A549 (cell line): ENCODE data around the gene GPR37L1. TPM values are rescaled to one million over a fixed set of nuclear protein-coding genes. Genes with fewer than 3 reads are reported as not detected.

Experiments used
- ATAC-seq, 2 experiments: fragments of 200-7000 bp in 1 of 2; fragments of >200 bp in 1 of 2; cut with Nextera tagmentation in 1 of 2; cut with Tn5 transposase in 1 of 2; 3 replicates each; pipeline versions ENCODE4 v1.8.0 to v1.9.1; 2018 to 2020; ENCODE audit warnings: mild to moderate bottlenecking in 1 of 2, moderate library complexity in 1 of 2
- CTCF ChIA-PET: fragments of 300-600 bp; sonication (Branson Sonifier 250); formaldehyde crosslinking; extraction: SDS; loops from one replicate; lab custom pipeline; 2021; ENCODE audit warnings: antibody characterized with exemption, inconsistent platforms; lab: Yijun Ruan, JAX
- POLR2A ChIA-PET: fragments of 350-600 bp; formaldehyde crosslinking; extraction: SDS; loops from one replicate; lab custom pipeline; 2021; ENCODE audit warnings: antibody characterized with exemption, inconsistent platforms; lab: Yijun Ruan, JAX
- DNase-seq, 2 experiments: peaks; one replicate each; pipeline versions ENCODE4 v3.0.0 to v3.0.0-alpha.2; 2011 to 2016; ENCODE audit warnings: low read depth in 1 of 2, low spot score in 1 of 2
- FAIRE-seq: peaks from 2 replicates; lab custom pipeline; 2011; peaks lifted over from hg19 to GRCh38; lab: Jason Lieb, UNC
- H3K27ac ChIP-seq, 2 experiments: fragments of >200 bp; sonication (Bioruptor Twin); formaldehyde crosslinking; 3 replicates each; pipeline ENCODE4 v1.5.1; 2016 to 2017
- H3K4me1 ChIP-seq: fragments of >200 bp; sonication (Bioruptor Twin); formaldehyde crosslinking; 3 replicates; pipeline ENCODE4 v1.6.1; 2016
- H3K4me2 ChIP-seq: fragments of >200 bp; sonication (Bioruptor Twin); formaldehyde crosslinking; 3 replicates; pipeline ENCODE4 v1.6.1; 2016
- H3K4me3 ChIP-seq: fragments of >200 bp; sonication (Bioruptor Twin); formaldehyde crosslinking; 3 replicates; pipeline ENCODE4 v1.5.1; 2016
- H3K9me3 ChIP-seq: fragments of >200 bp; sonication (Bioruptor Twin); formaldehyde crosslinking; 3 replicates; pipeline ENCODE4 v1.6.1; 2016
- EHMT2 ChIP-seq: fragments of 200-600 bp; sonication (generic); IDR thresholded peaks from 2 replicates; pipeline ENCODE4 v1.6.1; 2016; ENCODE audit warnings: antibody characterized with exemption, low read depth, mild to moderate bottlenecking, moderate library complexity
- FOSB ChIP-seq: fragments of 250-450 bp; sonication (Bioruptor Pico); IDR thresholded peaks from 2 replicates; pipeline ENCODE4 v1.5.0; 2020; ENCODE audit warnings: mild to moderate bottlenecking, moderate library complexity
- HOXA7 ChIP-seq: fragments of 250-450 bp; sonication (Bioruptor Pico); IDR thresholded peaks from 2 replicates; pipeline ENCODE4 v1.5.0; 2020; ENCODE audit warnings: mild to moderate bottlenecking, moderate library complexity
- JUNB ChIP-seq: fragments of >200 bp; sonication (Bioruptor Twin); formaldehyde crosslinking; IDR thresholded peaks from 2 replicates; pipeline ENCODE4 v1.6.1; 2016
- KDM5A ChIP-seq: fragments of 200-600 bp; sonication (generic); IDR thresholded peaks from 2 replicates; pipeline ENCODE4 v1.6.1; 2016; ENCODE audit warnings: antibody characterized with exemption, mild to moderate bottlenecking
- NPAS2 ChIP-seq: fragments of 250-450 bp; sonication (Bioruptor Pico); IDR thresholded peaks from 2 replicates; pipeline ENCODE4 v1.8.0; 2022; ENCODE audit warnings: mild to moderate bottlenecking, moderate library complexity, borderline replicate concordance
- NR3C1 ChIP-seq: fragments of >200 bp; sonication (Bioruptor Twin); formaldehyde crosslinking; IDR thresholded peaks from 3 replicates; pipeline ENCODE4 v1.6.1; 2017
- RAD21 ChIP-seq, 2 experiments: fragments of >200 bp in 1 of 2; sonication (Bioruptor Twin) in 1 of 2; formaldehyde crosslinking in 1 of 2; IDR thresholded peaks in 1 of 2; conservative IDR thresholded peaks in 1 of 2; 2 replicates in 1 of 2; 3 replicates in 1 of 2; pipeline ENCODE4 v1.6.1; 2012 to 2018; ENCODE audit warnings: inconsistent platforms in 1 of 2
- RARB ChIP-seq: fragments of 250-450 bp; sonication (Bioruptor Pico); IDR thresholded peaks from 2 replicates; pipeline ENCODE4 v1.8.0; 2021; ENCODE audit warnings: mild to moderate bottlenecking, moderate library complexity
- RCOR1 ChIP-seq: fragments of 150-350 bp; IDR thresholded peaks from 2 replicates; pipeline ENCODE4 v1.6.1; 2014; ENCODE audit warnings: antibody characterized with exemption, low read length, low read depth
- ZFP36 ChIP-seq: fragments of 450-650 bp; IDR thresholded peaks from 2 replicates; pipeline ENCODE4 v1.6.1; 2014; ENCODE audit warnings: borderline replicate concordance; ENCODE audit not compliant: partially characterized antibody
- ZSCAN20 ChIP-seq: fragments of 250-450 bp; sonication (Bioruptor Pico); IDR thresholded peaks from 2 replicates; pipeline ENCODE4 v1.8.0; 2022; ENCODE audit warnings: mild to moderate bottlenecking, moderate library complexity
- WGBS: methylation state at CpG from one replicate; pipeline ENCODE4 v1.1.6; 2017; ENCODE audit errors: missing lambda C conversion rate; 5-methylcytosine and 5-hydroxymethylcytosine counted together
- polyA plus RNA-seq, 4 experiments: library from polyadenylated mRNA; depleted of rRNA in 3 of 4; stranded (reverse); fragments of >200 nt; fragmentation: RNase III in 1 of 4; extraction: RNeasy Plus Mini Kit Qiagen cat#74134 plus additional on column Dnase treatment in 1 of 4; gene quantifications; 2 replicates in 3 of 4; 3 replicates in 1 of 4; pipeline ENCODE4 v1.2.3, GENCODE V29; 2011 to 2017
- TF ChIP-seq, protein P1 (sequence below): fragments of 200-600 bp; sonication (generic); IDR thresholded peaks from 2 replicates; pipeline ENCODE4 v1.6.1; 2016; ENCODE audit warnings: antibody characterized with exemption, mild to moderate bottlenecking, moderate library complexity
- TF ChIP-seq, protein P2 (sequence below): fragments of >200 bp; sonication (Bioruptor Twin); formaldehyde crosslinking; IDR thresholded peaks from 3 replicates; pipeline ENCODE4 v1.5.1; 2016
- TF ChIP-seq, protein P3 (sequence below): fragments of >200 bp; sonication (Bioruptor Twin); formaldehyde crosslinking; IDR thresholded peaks from 2 replicates; pipeline ENCODE4 v1.6.1; 2016
- TF ChIP-seq, protein P4 (sequence below): fragments of 150-350 bp; IDR thresholded peaks from 2 replicates; pipeline ENCODE4 v1.6.1; 2014; ENCODE audit warnings: low read depth, mild to moderate bottlenecking, low read length
- TF ChIP-seq, protein P5 (sequence below): fragments of 250-450 bp; sonication (Bioruptor Pico); IDR thresholded peaks from 2 replicates; pipeline ENCODE4 v1.5.0; 2021; ENCODE audit warnings: mild to moderate bottlenecking, moderate library complexity, borderline replicate concordance

GPR37L1 gene
- polyA plus RNA-seq, 2 of the 4 experiments (the other 2 are of a cell fraction), result 0.08 to 0.13 TPM

DNA sequence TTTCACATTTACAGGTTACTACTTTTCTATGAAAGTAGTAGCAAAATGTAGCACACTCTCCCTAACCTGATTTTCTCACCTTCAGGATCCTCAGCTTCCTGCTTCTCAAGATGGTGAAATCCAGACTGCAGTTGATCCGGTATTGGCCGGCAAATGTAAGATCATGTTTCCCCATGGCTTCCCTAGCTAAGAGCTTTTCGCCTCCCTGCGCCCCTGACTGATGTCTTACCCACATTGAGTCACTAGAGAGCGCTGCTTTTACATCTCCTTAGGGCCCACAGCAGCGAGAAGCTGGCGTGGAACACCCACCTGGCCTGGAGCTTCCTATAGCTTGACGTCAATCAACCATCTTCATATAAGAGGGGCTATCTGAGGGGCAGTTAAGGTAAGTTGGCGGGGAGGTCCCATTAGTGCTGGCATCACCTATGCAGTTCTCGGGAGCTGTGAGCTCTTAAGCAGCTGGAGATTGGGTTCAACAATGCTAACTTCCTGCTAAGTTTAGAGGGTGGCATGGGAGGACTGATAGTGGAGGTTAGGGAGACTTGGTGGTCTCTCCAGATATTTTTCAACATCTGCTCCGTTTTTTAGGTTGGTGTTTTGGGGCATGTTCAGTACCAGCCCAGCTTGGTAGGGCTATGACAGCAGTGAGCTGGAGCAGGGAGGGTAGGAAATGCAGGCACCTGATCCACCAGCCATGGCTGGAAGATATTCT lies 32.2 kb downstream of the GPR37L1 start:
- WGBS, result 33% methylated on average over 11 of the region's 11 CpGs
- ChIA-PET CTCF (interaction anchor here (0.8 to 5.4 kb wide), 18 partner anchors 8 to 564 kb away, joined by 3 to 30 read pairs (median 5); partner anchors contain the start of genes GPR37L1, IPO9 and LGR6), POLR2A (interaction anchor here (1.2 kb wide), 1 partner anchor 145 kb away, joined by 5 read pairs; the partner anchor contains the start of gene ELF3)
- Histone ChIP-seq H3K9me3 (no peaks in the 10 kb centered on the region), H3K4me3 (no peak overlapping the region), H3K4me2 (peak overlapping the region; percentile 57), H3K4me1 (peaks cover 21% of the 10 kb centered on the region), H3K27ac (peak overlapping the region; percentile 19 to 74; a peak in 5 of 6 replicates)
- peak; percentile 46 to 80 for DNase-seq
- no peak for TF ChIP-seq NPAS2 (CRISPR knock-in tag)
- TF ChIP-seq ZSCAN20, result no peak
- no peak for TF ChIP-seq KDM5A
- TF ChIP-seq RAD21 (conservative IDR thresholded peaks at IDR 0.05 in 1 of 2, IDR thresholded peaks at IDR 0.05 in 1 of 2), result peak in 1 of 2 experiments; percentile 41; a peak in 2 of 5 replicates
- no peak for TF ChIP-seq HOXA7 (CRISPR knock-in tag)
- TF ChIP-seq, protein P1, sequence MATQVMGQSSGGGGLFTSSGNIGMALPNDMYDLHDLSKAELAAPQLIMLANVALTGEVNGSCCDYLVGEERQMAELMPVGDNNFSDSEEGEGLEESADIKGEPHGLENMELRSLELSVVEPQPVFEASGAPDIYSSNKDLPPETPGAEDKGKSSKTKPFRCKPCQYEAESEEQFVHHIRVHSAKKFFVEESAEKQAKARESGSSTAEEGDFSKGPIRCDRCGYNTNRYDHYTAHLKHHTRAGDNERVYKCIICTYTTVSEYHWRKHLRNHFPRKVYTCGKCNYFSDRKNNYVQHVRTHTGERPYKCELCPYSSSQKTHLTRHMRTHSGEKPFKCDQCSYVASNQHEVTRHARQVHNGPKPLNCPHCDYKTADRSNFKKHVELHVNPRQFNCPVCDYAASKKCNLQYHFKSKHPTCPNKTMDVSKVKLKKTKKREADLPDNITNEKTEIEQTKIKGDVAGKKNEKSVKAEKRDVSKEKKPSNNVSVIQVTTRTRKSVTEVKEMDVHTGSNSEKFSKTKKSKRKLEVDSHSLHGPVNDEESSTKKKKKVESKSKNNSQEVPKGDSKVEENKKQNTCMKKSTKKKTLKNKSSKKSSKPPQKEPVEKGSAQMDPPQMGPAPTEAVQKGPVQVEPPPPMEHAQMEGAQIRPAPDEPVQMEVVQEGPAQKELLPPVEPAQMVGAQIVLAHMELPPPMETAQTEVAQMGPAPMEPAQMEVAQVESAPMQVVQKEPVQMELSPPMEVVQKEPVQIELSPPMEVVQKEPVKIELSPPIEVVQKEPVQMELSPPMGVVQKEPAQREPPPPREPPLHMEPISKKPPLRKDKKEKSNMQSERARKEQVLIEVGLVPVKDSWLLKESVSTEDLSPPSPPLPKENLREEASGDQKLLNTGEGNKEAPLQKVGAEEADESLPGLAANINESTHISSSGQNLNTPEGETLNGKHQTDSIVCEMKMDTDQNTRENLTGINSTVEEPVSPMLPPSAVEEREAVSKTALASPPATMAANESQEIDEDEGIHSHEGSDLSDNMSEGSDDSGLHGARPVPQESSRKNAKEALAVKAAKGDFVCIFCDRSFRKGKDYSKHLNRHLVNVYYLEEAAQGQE, result no peak
- TF ChIP-seq FOSB (CRISPR knock-in tag), result no peak
- TF ChIP-seq, protein P2, sequence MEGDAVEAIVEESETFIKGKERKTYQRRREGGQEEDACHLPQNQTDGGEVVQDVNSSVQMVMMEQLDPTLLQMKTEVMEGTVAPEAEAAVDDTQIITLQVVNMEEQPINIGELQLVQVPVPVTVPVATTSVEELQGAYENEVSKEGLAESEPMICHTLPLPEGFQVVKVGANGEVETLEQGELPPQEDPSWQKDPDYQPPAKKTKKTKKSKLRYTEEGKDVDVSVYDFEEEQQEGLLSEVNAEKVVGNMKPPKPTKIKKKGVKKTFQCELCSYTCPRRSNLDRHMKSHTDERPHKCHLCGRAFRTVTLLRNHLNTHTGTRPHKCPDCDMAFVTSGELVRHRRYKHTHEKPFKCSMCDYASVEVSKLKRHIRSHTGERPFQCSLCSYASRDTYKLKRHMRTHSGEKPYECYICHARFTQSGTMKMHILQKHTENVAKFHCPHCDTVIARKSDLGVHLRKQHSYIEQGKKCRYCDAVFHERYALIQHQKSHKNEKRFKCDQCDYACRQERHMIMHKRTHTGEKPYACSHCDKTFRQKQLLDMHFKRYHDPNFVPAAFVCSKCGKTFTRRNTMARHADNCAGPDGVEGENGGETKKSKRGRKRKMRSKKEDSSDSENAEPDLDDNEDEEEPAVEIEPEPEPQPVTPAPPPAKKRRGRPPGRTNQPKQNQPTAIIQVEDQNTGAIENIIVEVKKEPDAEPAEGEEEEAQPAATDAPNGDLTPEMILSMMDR, result peak; percentile 44
- peak; percentile 57 to 79 for ATAC-seq
- FAIRE-seq, result no peak

DNA sequence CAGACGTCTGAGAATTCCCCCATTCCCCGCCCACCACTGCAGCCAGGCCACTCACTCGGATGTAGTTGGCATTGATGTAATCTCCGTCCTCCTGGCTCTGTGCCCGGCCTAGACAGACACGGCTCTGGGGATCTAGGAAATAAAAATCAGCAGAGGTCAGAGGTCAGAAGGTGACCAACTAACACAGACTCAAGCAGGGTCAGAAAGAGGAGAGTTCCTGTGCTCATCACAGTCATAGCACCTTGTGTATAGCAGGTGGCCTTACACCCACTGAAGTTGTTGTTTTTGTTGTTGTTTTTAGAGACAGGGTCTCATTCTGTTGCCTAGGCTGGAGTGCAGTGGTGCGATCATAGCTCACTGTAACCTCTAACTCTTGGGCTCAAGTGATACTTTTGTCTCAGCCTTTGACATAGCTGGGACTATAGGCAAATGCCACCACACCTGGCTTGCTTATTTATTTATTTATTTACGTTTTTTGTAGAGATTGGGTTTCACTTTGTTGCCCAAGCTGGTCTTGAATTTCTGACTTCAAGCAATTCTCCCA lies 32.8 kb downstream of the GPR37L1 start:
- peaks cover 21% of the 10 kb centered on the region for H3K4me1 ChIP-seq
- H3K9me3 ChIP-seq, result no peaks in the 10 kb centered on the region
- ATAC-seq (peak; percentile 60 to 67), FAIRE-seq (no peak), DNase-seq (peak in 1 of 2 experiments; percentile 78)
- H3K27ac ChIP-seq, result peak overlapping the region in 1 of 2 experiments; percentile 74; a peak in 4 of 6 replicates
- WGBS, result 27% methylated on average over 8 of the region's 8 CpGs
- no peak overlapping the region for H3K4me3 ChIP-seq
- TF ChIP-seq, protein P3, sequence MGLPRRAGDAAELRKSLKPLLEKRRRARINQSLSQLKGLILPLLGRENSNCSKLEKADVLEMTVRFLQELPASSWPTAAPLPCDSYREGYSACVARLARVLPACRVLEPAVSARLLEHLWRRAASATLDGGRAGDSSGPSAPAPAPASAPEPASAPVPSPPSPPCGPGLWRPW, result no peak
- TF ChIP-seq FOSB (CRISPR knock-in tag), result no peak
- TF ChIP-seq RCOR1, result no peak
- no peak for TF ChIP-seq RARB (CRISPR knock-in tag)
- TF ChIP-seq, protein P4, sequence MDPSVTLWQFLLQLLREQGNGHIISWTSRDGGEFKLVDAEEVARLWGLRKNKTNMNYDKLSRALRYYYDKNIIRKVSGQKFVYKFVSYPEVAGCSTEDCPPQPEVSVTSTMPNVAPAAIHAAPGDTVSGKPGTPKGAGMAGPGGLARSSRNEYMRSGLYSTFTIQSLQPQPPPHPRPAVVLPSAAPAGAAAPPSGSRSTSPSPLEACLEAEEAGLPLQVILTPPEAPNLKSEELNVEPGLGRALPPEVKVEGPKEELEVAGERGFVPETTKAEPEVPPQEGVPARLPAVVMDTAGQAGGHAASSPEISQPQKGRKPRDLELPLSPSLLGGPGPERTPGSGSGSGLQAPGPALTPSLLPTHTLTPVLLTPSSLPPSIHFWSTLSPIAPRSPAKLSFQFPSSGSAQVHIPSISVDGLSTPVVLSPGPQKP, result no peak
- TF ChIP-seq, protein P5, sequence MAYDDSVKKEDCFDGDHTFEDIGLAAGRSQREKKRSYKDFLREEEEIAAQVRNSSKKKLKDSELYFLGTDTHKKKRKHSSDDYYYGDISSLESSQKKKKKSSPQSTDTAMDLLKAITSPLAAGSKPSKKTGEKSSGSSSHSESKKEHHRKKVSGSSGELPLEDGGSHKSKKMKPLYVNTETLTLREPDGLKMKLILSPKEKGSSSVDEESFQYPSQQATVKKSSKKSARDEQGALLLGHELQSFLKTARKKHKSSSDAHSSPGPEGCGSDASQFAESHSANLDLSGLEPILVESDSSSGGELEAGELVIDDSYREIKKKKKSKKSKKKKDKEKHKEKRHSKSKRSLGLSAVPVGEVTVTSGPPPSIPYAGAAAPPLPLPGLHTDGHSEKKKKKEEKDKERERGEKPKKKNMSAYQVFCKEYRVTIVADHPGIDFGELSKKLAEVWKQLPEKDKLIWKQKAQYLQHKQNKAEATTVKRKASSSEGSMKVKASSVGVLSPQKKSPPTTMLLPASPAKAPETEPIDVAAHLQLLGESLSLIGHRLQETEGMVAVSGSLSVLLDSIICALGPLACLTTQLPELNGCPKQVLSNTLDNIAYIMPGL, result no peak
- no peak for TF ChIP-seq EHMT2
- TF ChIP-seq ZFP36, result no peak
- no peak for TF ChIP-seq NR3C1
- TF ChIP-seq JUNB, result no peak
- ChIA-PET POLR2A (interaction anchor here (1.2 kb wide), 1 partner anchor 145 kb away, joined by 5 read pairs; the partner anchor contains the start of gene ELF3), CTCF (interaction anchor here (0.8 to 2.7 kb wide), 19 partner anchors 8 to 564 kb away, joined by 3 to 9 read pairs (median 4); partner anchors contain the start of genes GPR37L1 and LGR6)
- H3K4me2 ChIP-seq, result peak overlapping the region; percentile 57
